BJ (cell line): ENCODE results near the gene TAF1C. TPM values are rescaled to one million over a fixed set of nuclear protein-coding genes. Genes with fewer than 3 reads are reported as not detected.

Experiments used
- CTCF ChIA-PET: fragments of 350-600 bp; formaldehyde crosslinking; extraction: SDS; loops from one replicate; lab custom pipeline; 2021; ENCODE audit warnings: antibody characterized with exemption, inconsistent platforms; lab: Yijun Ruan, JAX
- POLR2A ChIA-PET: fragments of 300-600 bp; sonication (Branson Sonifier 250); formaldehyde crosslinking; extraction: SDS; loops from one replicate; lab custom pipeline; 2021; ENCODE audit warnings: antibody characterized with exemption; lab: Charles Lee
- DNase-seq: peaks from one replicate; pipeline ENCODE4 v3.0.0-alpha.2; 2011; ENCODE audit warnings: low read depth
- H3K27me3 ChIP-seq: 2 replicates; pipeline ENCODE4 v1.6.0; 2011; ENCODE audit warnings: low read length; ENCODE audit not compliant: control insufficient read depth, insufficient read depth
- H3K36me3 ChIP-seq: 2 replicates; pipeline ENCODE4 v1.5.1; 2011; ENCODE audit warnings: low read length; ENCODE audit not compliant: control insufficient read depth, insufficient read depth
- H3K4me3 ChIP-seq: 2 replicates; pipeline ENCODE4 v1.5.1; 2011; ENCODE audit warnings: low read depth, mild to moderate bottlenecking, control low read depth, low read length
- CTCF ChIP-seq: IDR thresholded peaks from 2 replicates; pipeline ENCODE4 v1.5.1; 2011; ENCODE audit warnings: low read depth, mild to moderate bottlenecking, control low read depth, inconsistent platforms, low read length, moderate library complexity; ENCODE audit not compliant: insufficient read depth
- polyA plus RNA-seq: library from polyadenylated mRNA; depleted of rRNA; stranded (reverse); fragments of >200 nt; gene quantifications from 2 replicates; pipeline ENCODE4 v1.2.3, GENCODE V29; 2011

The TAF1C gene
- polyA plus RNA-seq, 1 experiment: 23.4 TPM

GRCh38 chr16:84178146-84178765 lies 8.6 kb downstream of the TAF1C start:
- TF ChIP-seq CTCF: no peak
- ChIA-PET POLR2A (no interaction called here), CTCF (interaction anchor here (0.6 to 4.8 kb wide), 5 partner anchors 8 to 198 kb away, joined by 3 to 42 read pairs (median 3); partner anchors contain the start of gene TAF1C)
- no peaks in the 10 kb centered on the region for H3K27me3 ChIP-seq
- H3K36me3 ChIP-seq: peaks cover 27% of the 10 kb centered on the region
- DNase-seq: no peak
- H3K4me3 ChIP-seq: no peak overlapping the region

- no peak for DNase-seq
- no peaks in the 10 kb centered on the region for H3K27me3 ChIP-seq
- no peak for TF ChIP-seq CTCF
- POLR2A ChIA-PET: no interaction called here
- CTCF ChIA-PET: interaction anchor here (0.9 to 4.8 kb wide), 5 partner anchors 9 to 93 kb away, joined by 3 to 42 read pairs (median 5); partner anchors contain the start of gene TAF1C
- H3K36me3 ChIP-seq: peaks cover 22% of the 10 kb centered on the region
- H3K4me3 ChIP-seq: no peak overlapping the region
Measured at GRCh38 chr16:84177741-84178073, 9.2 kb downstream of the TAF1C start.

GRCh38 chr16:84176192-84177053 lies 10.4 kb downstream of the TAF1C start:
- DNase-seq: no peak
- H3K4me3 ChIP-seq: no peak overlapping the region
- CTCF ChIA-PET: interaction anchor here (1.2 to 4.8 kb wide), 4 partner anchors 10 to 92 kb away, joined by 3 to 42 read pairs (median 6); partner anchors contain the start of gene TAF1C

GRCh38 chr16:84175350-84176081 lies 11.3 kb downstream of the TAF1C start:
- peaks cover 9% of the 10 kb centered on the region for H3K36me3 ChIP-seq
- H3K27me3 ChIP-seq: no peaks in the 10 kb centered on the region
- ChIA-PET POLR2A (no interaction called here), CTCF (interaction anchor here (4.8 kb wide), 1 partner anchor 11 kb away, joined by 42 read pairs; the partner anchor contains the start of gene TAF1C)
- H3K4me3 ChIP-seq: no peak overlapping the region
- no peak for DNase-seq
- TF ChIP-seq CTCF: no peak

More at GRCh38 chr16:84176192-84177053, 10.4 kb downstream of the TAF1C start:
- H3K36me3 ChIP-seq: peaks cover 18% of the 10 kb centered on the region
- POLR2A ChIA-PET: no interaction called here
- H3K27me3 ChIP-seq: no peaks in the 10 kb centered on the region
- no peak for TF ChIP-seq CTCF
